Esophagus muscularis mucosa (tissue), 4 donors: ENCODE data around the gene ATAD2B.

Experiments
- EP300 ChIP-seq: sonication (generic); formaldehyde crosslinking; IDR thresholded peaks from one replicate; pipeline ENCODE4 v1.6.1; 2017; ENCODE audit warnings: antibody characterized with exemption
- POLR2A ChIP-seq: fragments of 450-650 bp; IDR thresholded peaks from one replicate; pipeline ENCODE4 v1.6.1; 2017; ENCODE audit warnings: antibody characterized with exemption, moderate library complexity, mild to moderate bottlenecking, low read depth
- POLR2AphosphoS5 ChIP-seq, 2 donors: sonication (generic); formaldehyde crosslinking; IDR thresholded peaks; one replicate each; pipeline ENCODE4 v1.6.1; 2017; ENCODE audit warnings: antibody characterized with exemption in 2 of 2
- TF ChIP-seq, protein P1 (sequence below), 3 experiments: fragments of 200-600 bp in 2 of 3; fragments of 450-650 bp in 1 of 3; sonication (generic) in 2 of 3; IDR thresholded peaks; one replicate each; pipeline ENCODE4 v1.5.1; 2017 to 2019; ENCODE audit warnings: antibody characterized with exemption in 3 of 3, mild to moderate bottlenecking in 2 of 3, moderate library complexity in 1 of 3

DNA sequence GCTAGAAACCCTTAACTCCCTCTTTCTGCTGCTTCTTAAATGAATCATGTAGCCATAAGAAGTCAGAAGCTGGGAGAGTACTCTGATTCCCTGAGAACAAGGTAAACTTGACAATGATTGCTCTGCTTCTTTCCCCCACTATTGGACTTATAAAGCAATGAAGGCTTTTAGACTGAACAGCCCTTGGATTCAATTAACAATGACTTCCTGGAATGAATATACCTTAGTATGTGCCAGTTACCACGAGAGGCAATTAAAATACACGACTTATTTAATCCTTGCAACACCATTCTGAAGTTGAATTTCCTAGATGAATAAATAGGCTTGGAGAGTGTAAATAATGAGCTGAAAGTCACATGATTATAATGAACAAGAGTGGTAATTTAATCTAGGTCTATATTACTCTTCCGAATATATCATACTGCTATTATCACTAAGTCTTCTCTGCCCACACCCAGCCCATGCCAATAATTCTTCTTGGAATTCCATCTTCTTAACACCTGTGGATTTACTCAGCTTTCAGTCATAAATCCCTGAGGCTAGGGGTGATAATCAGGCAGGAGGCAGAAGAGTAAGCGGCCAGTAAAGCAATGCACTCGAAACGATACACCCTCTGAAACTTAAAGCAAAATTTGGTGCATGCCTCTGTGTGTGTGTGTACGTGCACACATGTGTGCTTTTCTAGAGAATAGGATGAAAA is 170.2 kb downstream of the ATAD2B start:
- TF ChIP-seq, protein P1, sequence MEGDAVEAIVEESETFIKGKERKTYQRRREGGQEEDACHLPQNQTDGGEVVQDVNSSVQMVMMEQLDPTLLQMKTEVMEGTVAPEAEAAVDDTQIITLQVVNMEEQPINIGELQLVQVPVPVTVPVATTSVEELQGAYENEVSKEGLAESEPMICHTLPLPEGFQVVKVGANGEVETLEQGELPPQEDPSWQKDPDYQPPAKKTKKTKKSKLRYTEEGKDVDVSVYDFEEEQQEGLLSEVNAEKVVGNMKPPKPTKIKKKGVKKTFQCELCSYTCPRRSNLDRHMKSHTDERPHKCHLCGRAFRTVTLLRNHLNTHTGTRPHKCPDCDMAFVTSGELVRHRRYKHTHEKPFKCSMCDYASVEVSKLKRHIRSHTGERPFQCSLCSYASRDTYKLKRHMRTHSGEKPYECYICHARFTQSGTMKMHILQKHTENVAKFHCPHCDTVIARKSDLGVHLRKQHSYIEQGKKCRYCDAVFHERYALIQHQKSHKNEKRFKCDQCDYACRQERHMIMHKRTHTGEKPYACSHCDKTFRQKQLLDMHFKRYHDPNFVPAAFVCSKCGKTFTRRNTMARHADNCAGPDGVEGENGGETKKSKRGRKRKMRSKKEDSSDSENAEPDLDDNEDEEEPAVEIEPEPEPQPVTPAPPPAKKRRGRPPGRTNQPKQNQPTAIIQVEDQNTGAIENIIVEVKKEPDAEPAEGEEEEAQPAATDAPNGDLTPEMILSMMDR (IDR thresholded peaks at IDR 0.05), result no peak
- no peak for TF ChIP-seq POLR2A
- TF ChIP-seq POLR2AphosphoS5 (IDR thresholded peaks at IDR 0.05), result no peak
- TF ChIP-seq EP300, result no peak
